GM20000 (cell line): Measurements from ENCODE around the gene PRR20G.

Experiments
- DNase-seq: peaks from one replicate; pipeline ENCODE4 v3.0.0; 2012; ENCODE audit warnings: low spot score
- TF ChIP-seq, protein P1 (sequence below): IDR thresholded peaks from 2 replicates; pipeline ENCODE4 v1.5.1; 2012; ENCODE audit warnings: mild to moderate bottlenecking, control low read depth; ENCODE audit errors: extremely low read depth, missing control alignments

PRR20G gene

DNA sequence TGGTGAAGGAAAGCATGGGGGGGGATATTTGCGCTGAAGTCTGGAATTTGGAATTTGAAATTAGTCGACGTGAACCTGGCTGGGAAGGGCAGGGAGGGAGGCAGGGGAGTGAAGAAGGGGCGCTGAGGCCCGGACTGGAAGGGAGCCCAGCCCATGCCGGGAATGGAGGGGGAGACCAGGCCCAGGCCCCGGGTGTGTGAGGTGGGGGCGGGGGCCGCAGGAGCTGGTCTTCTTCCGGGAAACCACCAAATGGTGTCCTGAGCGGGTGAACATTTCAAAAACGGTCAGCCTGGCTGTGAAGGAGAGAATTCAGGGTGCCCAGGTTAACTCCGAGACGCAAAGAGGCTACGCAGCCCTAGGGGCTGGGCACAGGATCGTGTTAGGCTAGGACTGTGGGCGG, 497 bp upstream of the PRR20G start:
- no peak for DNase-seq
- TF ChIP-seq, protein P1, sequence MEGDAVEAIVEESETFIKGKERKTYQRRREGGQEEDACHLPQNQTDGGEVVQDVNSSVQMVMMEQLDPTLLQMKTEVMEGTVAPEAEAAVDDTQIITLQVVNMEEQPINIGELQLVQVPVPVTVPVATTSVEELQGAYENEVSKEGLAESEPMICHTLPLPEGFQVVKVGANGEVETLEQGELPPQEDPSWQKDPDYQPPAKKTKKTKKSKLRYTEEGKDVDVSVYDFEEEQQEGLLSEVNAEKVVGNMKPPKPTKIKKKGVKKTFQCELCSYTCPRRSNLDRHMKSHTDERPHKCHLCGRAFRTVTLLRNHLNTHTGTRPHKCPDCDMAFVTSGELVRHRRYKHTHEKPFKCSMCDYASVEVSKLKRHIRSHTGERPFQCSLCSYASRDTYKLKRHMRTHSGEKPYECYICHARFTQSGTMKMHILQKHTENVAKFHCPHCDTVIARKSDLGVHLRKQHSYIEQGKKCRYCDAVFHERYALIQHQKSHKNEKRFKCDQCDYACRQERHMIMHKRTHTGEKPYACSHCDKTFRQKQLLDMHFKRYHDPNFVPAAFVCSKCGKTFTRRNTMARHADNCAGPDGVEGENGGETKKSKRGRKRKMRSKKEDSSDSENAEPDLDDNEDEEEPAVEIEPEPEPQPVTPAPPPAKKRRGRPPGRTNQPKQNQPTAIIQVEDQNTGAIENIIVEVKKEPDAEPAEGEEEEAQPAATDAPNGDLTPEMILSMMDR = no peak

DNA sequence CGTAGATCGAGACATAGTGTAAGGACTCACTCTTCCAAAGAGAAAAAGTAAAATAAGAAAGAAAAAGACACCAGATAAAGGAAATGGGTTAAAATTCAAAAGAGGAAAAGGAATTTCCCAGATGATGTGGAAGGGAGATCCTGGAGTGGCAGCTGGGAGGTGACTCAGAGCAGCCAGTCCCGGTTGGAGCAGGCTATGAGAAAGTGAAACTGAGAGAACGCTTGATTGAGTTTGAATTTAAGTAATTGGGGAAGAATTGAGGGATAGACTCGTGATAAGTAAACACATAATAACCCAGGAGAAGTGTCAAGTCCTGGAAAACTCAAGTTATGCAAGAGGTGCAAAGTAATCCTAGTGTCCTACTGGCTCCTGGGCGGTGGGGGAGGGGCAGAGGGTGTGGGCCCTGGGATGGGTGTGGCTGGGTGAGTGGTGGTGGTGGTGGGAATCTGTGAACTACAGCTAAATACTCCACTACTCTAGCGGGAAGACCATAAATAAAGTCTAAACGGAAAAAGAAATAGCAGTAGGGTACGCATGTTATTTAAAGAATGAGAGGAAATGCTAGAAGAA, 1.2 kb downstream of the PRR20G start:
- DNase-seq = no peak
- TF ChIP-seq, protein P1 = no peak

DNA sequence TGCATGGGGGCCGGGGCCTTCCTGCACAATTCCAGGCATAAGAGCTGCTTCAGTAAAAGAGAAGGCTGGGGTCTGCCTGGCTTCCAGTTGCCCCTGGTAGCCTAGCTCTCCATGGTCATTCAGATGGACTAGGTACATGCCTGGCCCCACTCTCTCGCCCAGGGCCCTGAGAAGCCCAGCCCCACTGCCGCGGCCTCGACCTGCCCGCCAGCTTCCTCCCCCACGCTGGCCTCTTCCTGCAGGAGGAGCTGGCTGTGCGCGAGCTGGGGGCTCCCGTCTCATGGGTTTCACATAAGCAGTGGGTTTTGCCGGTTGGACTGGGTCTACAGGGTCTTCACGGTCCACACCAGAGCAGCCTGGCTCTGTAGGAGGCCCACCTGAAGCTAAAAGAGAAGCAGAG, 3.6 kb downstream of the PRR20G start:
- DNase-seq = no peak
- TF ChIP-seq, protein P1 = no peak

DNA sequence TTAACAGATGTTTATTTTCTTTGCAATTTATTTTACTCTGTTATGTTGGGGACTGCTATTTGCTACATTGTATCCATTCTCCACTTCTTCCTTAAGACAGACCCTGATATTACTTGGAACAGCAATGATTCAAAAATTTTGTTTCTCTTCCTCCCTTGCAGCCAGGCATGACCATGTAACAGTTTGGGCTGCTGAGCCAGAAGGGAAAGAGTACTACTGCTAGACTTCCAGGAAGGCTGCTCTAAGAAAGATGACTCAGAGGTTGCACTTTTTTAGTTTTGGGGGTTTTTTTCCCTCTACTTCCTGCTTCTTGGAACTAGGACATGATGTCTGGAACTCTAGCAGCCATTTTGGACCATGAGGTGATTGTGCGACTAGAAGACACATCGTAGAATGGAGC, 10.3 kb downstream of the PRR20G start:
- TF ChIP-seq, protein P1 = no peak
- DNase-seq = no peak

DNA sequence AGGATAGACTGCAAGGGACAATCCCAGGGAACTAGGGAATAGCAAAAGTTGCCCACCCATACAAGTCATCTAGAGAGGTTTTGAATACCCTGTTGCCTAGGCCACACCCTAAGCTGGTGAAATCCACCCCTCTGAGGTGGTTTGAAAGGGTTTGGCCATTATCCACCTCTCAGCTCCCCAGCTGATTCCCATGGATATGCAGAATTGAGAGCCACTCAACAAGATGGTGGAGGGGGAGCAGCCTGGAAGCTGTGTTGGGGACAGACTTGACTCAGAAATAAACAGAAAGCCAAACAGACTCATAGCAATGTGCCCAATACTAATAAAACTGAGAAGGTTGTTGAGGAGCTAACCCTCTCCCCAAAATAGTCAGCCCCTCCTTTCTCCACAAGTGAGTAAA, 10.9 kb downstream of the PRR20G start:
- no peak for DNase-seq
- TF ChIP-seq, protein P1 = no peak

DNA sequence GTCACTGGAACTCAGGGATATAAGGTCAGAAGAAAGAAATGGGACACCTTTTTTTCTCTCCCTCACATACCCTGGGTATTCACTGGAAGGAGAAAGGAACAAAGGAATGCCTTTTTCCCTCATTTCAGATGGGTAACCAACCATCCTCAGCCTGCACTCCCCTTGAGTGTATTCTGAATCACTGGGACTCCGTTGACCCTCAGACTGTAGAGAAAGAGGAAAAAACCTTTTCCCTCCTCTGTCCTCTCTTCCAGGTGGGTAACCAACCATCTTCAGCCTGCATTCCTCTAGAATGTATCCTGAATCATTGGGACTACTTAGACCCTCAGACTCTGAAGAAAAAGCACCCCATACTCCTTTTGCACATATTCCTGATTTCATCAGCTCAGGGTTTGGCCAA, 11.4 kb downstream of the PRR20G start:
- TF ChIP-seq, protein P1 = no peak
- no peak for DNase-seq

DNA sequence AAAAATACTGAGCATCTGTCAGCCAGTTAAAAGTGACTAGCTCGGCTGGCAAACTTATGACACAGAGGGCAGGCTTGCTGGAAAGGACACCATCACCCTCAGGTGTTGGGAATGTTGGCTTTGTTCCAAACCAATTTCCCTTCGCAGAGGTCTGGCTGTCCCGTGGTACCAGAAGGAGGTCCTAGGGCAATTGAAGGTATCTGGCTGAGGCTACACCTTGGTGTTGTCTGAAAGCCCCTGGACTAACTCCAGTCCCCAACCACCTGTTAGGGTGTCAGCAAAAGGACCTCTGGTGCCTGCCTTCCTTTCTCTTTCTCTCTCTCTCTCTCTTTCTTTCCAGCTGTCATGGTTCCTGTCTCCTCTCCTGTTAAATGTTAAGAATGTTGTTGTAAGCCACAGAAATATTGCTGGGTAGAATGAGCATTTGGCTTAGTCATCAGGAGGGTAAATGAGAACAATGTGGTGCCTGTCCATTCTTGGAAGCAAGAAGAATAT, 12.5 kb downstream of the PRR20G start:
- TF ChIP-seq, protein P1 = no peak
- no peak for DNase-seq
